SKM-1 (cell line): Measurements from ENCODE around the gene ABCB7.
A peak's percentile ranks its signal among the peaks of the same experiment; 100 is the strongest.
"Not testable (repeated sequence)": the region's sequence is repeated elsewhere in the genome, so short reads cannot be mapped to it uniquely, and the experiment has no call there.

Experiments used
- DNase-seq: peaks from one replicate; lab custom pipeline; 2025; ENCODE audit not compliant: unreplicated experiment; lab: John Stamatoyannopoulos, UW

The ABCB7 gene

GRCh38 chrX:75155827-75156525 is at the start of gene ABCB7:
TSS of gene ABCB7 (minus strand) at chrX:75156283. CDS start at chrX:75156272, 11 bp downstream.
- DNase-seq: peak; percentile 8

DNA sequence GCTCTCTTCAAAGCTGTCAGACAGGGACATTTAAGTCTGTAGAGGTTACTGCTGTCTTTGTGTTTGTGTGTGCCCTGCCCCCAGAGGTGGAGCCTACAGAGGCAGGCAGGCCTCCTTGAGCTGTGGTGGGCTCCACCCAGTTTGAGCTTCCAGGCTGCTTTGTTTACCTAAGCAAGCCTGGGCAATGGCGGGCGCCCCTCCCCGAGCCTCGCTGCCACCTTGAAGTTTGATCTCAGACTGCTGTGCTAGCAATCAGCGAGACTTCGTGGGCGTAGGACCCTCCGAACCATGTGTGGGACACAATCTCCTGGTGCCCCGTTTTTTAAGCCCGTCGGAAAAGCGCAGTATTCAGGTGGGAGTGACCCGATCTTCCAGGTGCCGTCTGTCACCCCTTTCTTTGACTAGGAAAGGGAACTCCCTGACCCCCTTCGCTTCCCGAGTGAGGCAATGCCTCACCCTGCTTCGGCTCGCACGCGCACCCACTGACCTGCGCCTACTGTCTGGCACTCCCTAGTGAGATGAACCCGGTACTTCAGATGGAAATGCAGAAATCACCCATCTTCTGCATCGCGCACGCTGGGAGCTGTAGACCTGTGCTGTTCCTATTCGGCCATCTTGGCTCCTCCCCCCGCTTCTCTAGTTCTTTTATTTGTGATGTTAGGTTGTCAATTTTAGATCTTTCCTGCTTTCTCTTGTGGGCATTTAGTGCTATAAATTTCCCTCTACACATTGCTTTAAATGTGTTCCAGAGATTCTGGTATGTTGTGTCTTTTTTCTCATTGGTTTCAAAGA is 32.5 kb upstream of the ABCB7 start:
- DNase-seq: not testable (repeated sequence)

- no peak for DNase-seq
Measured at GRCh38 chrX:75181721-75182120, 25.6 kb upstream of the ABCB7 start.

GRCh38 chrX:75179536-75180293 is 23.6 kb upstream of the ABCB7 start:
- not testable (repeated sequence) for DNase-seq

GRCh38 chrX:75172257-75172890 is 16.3 kb upstream of the ABCB7 start:
- DNase-seq: not testable (repeated sequence)

DNA sequence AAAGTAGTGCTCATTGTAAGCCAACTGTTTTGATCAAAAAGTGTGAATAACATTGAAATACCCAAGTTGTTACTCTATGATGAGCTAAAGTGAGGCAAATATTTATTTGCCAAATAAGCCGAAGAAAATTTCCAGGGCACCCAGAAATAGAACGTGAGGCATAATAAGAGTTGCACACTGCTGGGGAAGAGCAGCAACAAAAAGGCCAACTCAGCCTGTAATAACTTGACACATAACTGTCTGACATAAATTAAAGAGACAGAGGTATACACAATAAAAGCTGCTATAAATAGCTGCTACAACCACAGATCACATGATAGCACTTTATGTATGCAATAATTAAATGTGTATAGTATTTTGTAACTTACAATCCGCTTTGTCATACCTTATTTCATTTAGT is 2.0 kb upstream of the ABCB7 start:
- no peak for DNase-seq

DNA sequence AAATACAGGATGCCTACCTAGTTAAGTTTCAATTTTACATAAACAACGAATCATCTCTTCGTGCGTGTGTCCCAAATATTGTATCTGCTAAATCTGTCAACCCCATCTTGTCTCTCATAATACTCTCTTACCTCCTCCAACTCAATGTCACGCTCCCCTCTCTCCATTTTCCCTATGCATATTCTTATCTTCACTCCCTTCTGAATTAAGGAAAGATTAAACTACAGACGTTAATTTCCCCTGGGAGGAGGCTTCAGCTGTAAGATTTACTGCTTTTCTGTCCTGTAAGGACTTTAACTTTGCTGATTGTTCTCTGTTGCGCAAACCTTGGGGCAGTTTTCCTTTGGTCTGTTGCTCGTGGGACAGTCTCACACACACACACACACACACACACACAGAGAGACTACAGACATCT is 455 bp upstream of the ABCB7 start:
- no peak for DNase-seq

- DNase-seq: peak; percentile 8
Measured at GRCh38 chrX:75155447-75155826, 646 bp downstream of the ABCB7 start.

- no peak for DNase-seq
Measured at GRCh38 chrX:75154871-75155270, 1.2 kb downstream of the ABCB7 start.

- no peak for DNase-seq
Measured at GRCh38 chrX:75151827-75152592, 4.1 kb downstream of the ABCB7 start.

DNA sequence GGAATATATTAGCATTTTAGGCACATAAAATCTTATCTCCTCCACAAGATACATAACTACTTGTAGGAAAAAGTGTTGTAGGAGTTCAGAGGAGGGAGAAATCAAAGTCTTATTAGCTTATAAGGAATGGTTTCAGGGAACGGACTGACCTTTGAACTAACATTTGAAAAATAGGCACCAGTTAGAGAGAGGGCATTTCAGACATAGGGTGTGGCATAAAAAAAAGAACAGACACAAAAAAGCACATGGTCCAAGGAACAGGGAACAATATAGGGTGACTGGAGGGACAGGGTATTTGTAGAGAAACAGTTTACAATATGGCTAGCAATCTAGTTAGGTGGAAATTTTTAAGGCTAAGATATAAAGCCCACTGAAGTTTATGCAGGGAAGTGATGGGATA is 6.4 kb downstream of the ABCB7 start:
- DNase-seq: no peak

GRCh38 chrX:75132672-75133071 is 23.4 kb downstream of the ABCB7 start:
- DNase-seq: no peak

DNA sequence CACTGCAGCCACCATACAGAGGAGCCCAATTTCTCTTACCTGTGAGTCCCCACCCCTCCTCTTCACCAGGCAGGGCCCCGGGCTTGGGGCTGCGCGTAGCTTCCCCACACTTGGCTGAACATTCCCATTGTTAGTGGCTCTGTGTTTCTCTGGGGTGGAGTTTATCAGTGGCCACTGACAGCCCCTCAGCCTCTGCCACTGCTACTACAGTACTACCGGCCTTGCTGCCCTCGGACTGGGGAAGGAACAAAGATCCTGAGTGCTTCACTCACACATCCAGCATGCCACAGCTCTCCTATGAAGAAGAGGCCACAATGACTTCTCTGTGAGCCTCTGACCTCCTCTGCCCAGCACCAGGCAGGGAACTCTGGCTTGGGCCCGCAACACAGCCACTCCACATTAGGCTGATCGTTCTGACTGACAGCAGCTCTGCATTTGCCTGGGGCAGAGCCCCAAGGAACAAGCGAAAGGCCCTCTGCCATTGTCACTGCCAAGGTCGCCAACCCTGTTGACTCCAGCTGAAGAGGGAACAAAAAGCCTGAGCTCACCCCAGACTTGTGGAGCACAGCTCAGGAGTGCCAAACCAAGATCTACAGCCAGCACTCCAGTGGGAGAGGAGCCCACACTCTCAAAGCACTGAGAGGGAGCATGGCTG is 24.0 kb downstream of the ABCB7 start:
- DNase-seq: no peak

- not testable (repeated sequence) for DNase-seq
Measured at GRCh38 chrX:75129069-75129468, 27.0 kb downstream of the ABCB7 start.

GRCh38 chrX:75118296-75118695 is 37.8 kb downstream of the ABCB7 start:
- DNase-seq: no peak

- no peak for DNase-seq
Measured at GRCh38 chrX:75115707-75116413, 40.2 kb downstream of the ABCB7 start.

DNA sequence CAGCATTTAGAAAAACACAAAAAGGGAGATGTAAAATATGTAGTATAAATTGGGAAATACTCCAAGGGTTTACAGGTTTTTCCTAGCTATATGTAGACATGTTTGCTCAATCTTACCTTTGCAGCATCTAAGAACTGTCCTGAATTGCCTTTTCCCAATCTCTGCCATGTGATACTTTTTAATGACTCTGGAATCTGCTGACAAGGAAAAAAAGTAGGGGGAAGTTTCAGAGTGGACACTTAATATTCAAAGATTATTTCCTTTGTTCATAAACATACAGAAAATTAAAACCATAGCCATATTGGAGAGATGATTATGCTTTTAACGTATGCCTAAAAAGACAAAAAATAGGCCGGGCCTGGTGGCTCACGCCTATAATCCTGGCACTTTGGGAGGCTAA is 41.4 kb downstream of the ABCB7 start:
- DNase-seq: no peak

- no peak for DNase-seq
Measured at GRCh38 chrX:75113664-75114063, 42.4 kb downstream of the ABCB7 start.

DNA sequence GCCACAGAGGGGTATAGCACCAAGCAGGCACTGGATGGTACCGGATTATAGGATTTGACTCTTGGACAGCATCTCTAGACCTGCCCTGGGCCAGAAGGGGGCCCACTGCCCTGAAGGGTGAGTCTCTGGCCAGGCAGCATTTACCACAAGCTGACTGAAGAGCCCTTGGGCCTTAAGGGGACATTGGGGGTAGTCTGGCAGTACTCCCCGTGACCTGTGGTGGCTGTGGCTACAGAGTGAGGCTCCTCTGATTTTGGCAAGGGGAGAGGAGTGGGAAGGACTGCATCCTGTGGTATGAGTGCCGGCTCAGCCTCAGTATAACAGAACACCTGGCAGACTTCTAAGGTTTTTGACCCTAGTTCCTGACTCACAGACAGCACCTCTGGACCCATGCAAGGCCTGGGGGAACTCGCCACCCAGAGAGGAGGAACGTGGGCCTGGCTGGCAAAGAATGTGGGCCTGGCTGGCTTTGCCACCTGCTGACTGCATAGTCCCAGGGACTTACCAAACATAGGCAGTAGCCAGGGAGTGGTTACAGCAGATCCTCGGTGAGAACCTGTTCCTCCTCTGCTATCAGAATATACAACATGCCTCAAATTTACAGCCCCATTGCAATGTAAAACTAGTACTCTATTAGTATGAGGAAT is 48.1 kb downstream of the ABCB7 start:
- DNase-seq: no peak
